Measurements from ENCODE around the gene GDPD5. TPM values are rescaled to one million over a fixed set of nuclear protein-coding genes. Genes with fewer than 3 reads are reported as not detected.

Gene GDPD5
- polyA plus RNA-seq, 3 donors: 12.1 to 19.1 (median 13.6) TPM

DNA sequence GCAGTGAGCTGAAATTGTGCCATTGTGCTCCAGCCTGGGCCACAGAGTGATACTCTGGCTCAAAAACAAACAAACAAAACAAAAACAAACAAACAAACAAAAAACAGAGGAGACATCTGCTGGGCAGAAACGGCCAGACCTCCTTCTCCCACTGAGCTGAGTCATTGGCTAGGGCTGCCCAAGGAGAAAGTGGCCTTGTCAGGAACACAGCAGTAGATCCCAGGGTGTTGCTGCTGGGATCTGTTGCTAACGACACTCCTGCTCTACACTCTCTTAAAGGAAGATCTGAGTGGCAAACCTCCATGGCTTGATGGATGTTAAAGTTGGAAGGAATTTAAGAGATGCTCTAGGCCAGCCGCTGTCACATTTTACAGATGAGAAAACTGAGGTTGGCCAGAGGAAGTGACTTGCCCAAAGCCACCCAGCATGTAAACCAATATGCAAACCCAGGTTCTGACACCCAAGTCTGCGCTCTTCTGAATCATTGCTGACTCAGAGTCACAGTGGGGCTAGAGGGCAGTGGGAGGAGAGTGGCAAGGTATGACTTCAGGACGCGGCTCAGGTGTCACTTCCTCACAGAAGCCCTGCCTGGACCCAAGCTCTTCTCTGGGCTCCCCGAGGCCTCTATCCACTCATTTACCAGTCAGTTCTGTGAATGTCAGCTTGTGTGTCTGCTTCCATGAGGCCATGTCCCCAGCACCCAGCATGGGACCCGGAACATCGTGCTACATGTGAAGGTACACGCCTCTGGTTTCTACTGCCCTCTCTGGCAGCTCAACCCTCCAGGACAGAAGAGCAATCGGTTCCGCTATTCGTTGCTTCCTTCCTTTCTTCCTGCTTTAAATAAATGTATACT lies 11.3 kb upstream of the GDPD5 start:
- DNase-seq: no peak

GRCh38 chr11:75535071-75535470 lies 9.3 kb upstream of the GDPD5 start:
- no peak for DNase-seq

GRCh38 chr11:75534259-75535069 lies 8.7 kb upstream of the GDPD5 start:
- DNase-seq: no peak

GRCh38 chr11:75533896-75534258 lies 8.1 kb upstream of the GDPD5 start:
- no peak for DNase-seq

DNA sequence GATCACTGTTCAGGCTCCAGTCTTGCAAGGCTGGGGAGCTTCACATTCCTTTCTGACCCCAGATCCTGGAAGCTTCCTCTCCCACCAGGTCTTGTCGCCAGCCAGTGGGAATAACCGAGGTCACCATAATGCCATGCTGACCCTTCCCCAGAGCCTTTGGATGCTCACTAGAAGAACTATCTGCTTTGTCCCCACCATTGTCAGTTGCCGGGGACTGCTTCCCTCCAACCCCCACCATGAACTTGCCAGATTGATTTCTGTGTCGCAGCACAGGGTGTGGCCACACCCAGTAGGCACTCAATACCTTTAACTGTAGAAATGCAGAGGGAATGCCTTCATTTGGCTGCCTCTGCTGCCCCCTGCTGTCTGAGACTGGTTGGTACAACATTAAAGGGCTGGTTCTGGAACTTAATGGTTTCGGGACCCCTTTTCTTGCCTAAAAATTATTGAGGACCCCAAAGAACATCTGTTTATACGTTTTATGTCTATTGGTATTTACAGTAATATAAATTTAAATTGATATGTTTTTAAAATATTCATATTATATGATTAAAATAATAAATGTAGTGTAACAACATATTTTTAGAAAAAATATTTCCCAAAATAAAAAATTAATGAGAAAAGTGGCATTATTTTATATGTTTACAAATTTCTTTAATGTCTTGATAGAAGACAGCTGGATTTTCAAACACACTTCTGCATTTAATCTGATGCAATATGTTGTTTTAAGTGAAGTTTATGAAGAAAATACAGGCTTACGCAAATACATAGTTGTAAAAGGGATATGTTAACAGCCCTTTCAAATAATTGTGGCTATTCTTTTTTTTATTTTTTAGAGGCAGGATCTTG lies 6.7 kb upstream of the GDPD5 start:
- DNase-seq: peak; percentile 68

GRCh38 chr11:75531325-75531724 lies 5.6 kb upstream of the GDPD5 start:
- no peak for DNase-seq

GRCh38 chr11:75530577-75530976 lies 4.8 kb upstream of the GDPD5 start:
- DNase-seq: no peak

DNA sequence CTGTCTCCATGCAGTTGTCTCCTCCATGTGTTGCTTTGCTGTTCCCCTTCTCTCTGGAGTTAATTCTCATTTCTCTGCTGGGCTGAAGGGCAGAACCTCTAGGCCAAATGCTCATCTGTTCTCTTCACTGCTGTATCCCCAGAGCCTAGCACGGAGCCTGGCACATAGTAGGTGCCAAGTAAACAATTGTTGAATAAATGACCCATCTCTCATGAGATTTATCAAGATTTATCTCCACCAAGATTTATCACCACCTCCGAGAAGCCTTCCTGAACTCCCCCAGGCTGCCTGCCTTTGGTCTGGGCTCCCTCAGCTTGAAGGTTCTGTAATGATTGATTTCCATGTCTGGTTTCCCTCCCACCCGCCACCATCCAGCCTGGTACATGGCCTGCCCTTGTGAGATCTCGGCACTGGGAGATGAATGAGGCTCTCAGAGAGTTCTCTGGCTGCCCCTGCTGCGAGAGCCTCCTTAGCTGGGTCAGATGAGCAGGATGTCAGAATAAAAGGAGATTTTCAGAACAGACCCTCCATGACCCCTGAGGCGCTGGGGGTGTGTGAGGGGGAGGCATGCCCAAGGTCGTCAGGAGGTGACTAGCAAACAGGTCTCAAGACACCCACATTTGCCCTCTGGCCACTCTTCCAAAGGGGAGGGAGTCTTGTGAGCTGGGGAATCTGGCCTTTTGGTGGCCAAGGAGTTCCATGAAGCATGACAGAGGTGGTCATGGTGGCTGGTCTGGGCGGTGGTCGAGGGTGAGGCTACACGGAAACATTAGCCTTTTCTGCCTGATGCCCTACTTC lies 2.4 kb upstream of the GDPD5 start:
- DNase-seq: no peak

- no peak for DNase-seq
Observed at GRCh38 chr11:75527130-75527529, 1.4 kb upstream of the GDPD5 start.

GRCh38 chr11:75526192-75526541 lies 426 bp upstream of the GDPD5 start:
- no peak for DNase-seq

DNA sequence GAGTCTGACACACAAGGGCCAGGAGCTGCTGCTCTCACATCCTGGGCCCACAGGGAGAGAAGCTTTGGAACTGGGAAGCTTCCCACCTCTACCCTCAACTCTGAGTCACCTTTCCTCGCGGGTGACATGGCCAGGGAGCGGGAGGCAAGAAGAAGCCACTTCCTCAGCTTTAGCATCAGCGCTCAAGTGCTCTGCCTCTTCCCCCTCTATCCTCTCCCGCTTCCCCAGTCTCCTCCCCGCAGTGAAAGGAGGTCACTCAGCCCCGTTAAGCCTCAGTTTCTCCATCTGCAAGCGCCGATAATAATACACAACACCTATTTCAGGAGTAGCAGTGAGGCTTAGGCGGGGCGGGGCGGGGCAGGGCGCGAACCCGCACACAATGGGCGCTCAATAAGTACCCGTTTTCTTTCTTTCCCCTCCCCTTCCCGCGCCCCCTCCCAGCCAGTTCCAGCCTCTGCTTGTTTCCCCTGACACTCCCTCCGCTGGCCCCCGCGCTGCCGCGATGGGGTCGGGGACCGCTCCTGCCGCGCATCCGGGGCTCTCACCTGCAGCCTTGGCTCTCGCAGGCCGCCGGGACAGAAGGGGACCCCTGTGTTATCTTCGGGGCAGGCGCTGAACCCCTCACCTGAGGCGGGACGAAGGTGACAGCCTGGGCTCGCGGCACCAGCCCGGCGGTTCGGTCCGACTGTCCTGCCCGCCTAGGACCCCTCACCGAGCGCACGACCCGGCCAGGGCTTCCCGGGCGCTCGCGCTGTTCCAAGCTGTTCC lies 892 bp downstream of the GDPD5 start:
- no peak for DNase-seq

DNA sequence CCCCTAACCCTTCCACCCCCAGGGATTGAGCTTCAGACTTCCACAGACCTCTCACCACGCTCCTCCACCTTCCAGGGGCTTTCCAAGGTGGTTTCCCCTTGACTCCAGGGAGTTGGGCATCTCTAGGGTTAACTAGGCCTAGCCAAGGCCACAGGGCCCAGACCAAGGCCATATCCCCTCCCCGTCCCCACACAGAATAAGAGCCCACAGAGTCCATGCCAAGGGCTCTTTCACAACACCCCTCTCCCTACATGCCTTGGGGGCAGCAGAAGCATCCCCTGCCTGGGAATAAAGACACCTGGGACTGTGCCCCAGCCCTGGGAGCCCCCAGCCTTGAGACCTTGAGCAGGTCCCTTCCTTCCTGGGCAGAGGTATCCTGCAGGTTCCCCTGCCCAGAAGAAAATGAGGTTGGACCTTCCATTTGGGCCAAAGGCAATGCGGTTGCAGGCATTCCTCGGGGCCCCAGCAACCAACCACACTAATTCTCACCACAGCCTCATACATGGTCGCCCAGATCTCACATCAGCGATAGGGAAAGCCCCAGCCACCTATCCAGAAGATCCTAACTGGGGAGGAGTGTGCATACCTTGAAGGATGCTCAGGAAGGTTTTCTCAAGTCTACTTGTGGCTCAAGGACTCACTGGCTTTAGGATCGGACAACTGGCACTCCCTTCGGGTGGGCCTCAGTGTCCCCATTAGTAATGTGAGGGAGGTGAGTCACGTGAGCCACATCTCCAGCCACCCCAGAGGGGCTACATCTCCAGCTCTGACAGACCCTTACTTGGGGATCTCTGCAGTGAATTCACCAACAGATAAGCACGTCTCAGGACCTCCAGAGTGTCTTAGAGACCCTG lies 1.7 kb downstream of the GDPD5 start:
- no peak for DNase-seq

DNA sequence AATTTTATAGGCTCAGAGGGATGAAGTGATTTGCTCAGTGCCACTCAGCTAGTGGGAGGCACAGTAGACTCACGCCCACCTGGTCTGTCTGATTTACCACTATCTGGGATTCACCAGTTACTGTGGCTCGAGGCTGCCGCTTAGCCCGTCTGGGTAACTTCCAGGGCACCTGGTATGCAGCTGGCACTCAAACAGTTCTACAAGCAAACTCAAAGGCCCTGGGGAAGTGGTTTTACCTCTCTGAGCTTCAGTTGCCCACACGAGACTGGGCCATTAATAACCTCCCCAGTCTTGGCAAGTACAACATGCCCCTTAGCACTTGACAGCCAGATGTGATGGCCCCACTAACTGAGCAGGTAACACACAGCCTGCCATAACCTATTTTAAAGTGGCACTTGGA lies 2.6 kb downstream of the GDPD5 start:
- no peak for DNase-seq

DNA sequence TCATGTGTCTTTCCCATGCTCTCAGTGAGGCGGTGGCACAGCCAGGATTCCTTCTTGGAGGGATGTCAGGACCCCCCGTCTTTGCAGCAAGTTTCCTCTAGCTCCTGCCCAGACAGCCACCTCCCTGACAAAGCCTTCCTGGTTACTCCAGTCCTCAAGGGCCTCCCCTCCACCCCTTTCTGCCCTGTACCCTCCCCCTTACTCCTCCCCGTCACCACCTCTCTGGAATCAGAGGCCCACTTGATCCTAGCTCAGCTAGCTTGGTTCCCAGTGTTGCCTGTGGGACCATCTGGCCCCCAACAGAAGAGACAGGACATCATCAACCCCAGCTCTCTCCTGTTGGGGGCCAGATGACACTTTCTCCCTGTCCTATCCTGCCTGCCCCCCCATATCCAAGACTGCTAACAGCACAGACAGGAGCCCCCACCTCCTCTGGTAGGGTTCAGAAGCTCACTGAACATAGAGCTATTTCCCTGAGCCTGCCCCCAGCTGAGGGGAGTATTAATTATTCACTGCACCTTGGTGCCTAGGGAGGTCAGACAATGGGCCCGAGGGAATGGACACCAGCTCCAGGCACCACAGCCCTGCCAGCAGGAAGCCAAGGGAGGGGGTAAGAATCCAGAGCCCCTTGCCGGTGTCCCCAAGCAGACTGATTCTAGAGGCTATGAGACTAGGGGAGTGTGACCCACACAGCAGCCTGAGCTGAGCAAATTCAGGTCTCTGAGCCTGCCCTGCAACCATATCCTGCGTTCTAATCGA lies 3.3 kb downstream of the GDPD5 start:
- no peak for DNase-seq

GRCh38 chr11:75520688-75521087 lies 5.1 kb downstream of the GDPD5 start:
- no peak for DNase-seq

DNA sequence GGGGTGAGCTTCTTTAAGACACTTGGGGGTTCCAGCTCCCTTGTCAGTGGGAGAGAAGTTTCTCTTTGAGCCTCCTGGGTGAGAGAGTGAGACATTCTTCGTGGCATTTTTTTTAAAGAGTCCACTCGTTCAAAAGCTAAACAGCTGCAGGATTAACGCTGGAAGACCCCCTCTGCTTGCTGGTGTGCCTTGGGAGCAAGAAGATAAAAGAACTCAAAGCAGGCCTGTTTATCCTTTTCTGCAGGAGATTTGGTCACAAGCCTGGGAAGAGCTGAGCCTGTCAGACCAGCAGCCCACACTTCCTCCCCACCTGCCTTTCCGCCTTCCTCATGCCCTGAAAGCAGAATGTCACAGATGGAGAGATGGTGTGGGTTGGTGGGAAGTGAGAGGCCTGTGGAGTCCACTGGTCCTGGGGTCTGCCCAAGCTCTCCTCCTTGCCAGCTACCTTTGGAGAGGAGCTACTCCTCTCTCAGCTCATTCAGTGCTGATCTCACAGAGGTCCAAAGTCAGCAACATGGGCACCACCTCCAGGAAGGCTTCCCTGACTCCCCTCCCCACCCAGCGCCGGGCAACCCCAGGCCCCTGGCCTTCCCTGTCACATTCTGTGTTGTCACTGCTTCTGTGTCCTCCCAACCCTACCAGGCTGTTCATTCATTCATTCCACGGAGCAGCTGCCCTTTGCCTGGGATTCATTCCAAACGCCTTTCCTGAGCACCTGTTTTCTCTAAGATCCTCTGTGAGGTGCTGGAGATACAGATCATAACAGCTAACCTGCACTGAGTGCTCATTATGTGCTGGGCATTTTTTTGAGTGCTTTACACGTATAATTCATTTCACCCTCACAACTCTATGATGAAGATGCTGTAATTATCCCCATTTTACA lies 6.7 kb downstream of the GDPD5 start:
- DNase-seq: no peak

DNA sequence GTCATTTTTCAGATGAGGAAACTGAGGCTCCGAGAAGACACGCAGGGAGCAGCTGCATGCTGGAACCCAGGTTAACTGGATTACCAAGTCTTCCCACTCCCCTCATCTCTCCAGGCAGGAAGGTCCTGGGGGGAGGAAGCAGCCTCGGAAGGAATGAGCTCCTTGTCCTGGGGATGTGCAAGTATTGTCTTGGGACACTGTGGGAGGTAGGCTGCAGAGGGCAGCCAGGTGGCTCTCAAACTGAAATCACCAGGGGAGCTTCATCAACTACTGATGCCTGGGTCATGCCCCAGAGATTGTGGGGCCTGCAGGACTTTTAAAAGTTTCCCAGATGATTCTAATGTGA lies 7.6 kb downstream of the GDPD5 start:
- DNase-seq: no peak

GRCh38 chr11:75516886-75517285 lies 8.9 kb downstream of the GDPD5 start:
- no peak for DNase-seq

Measured in renal pelvis (tissue), 4 donors.